Ishikawa (cell line): Measurements from ENCODE around the gene ELAVL1.

ENCODE experiments used
- EP300 ChIP-seq: IDR thresholded peaks from 2 replicates; pipeline ENCODE4 v1.6.1; 2012; ENCODE audit warnings: borderline replicate concordance
- TAF1 ChIP-seq: IDR thresholded peaks from 2 replicates; pipeline ENCODE4 v1.6.1; 2012; ENCODE audit warnings: low read depth, mild to moderate bottlenecking
- TEAD4 ChIP-seq: IDR thresholded peaks from 2 replicates; pipeline ENCODE4 v1.6.1; 2012
- YY1 ChIP-seq: IDR thresholded peaks from 2 replicates; pipeline ENCODE4 v1.6.1; 2012; ENCODE audit warnings: low read depth

GRCh38 chr19:8005534-8006256, at the start of gene ELAVL1:
- TF ChIP-seq EP300 (no peak), TAF1 (peak; percentile 82), YY1 (peak; percentile 88), TEAD4 (no peak)
